Neuronal stem cell (in vitro differentiated cells): ENCODE data around the gene MRPL20.

Experiments used
- DNase-seq: peaks from one replicate; pipeline ENCODE4 v3.0.0-alpha.2; 2013; ENCODE audit warnings: low spot score
- H2AFZ ChIP-seq: one replicate; pipeline ENCODE4 v1.6.1; 2013; ENCODE audit warnings: mild to moderate bottlenecking, low read length, inconsistent platforms
- H2AK5ac ChIP-seq: 2 replicates; pipeline ENCODE4 v1.6.1; 2013; ENCODE audit warnings: low read depth, mild to moderate bottlenecking, inconsistent platforms, low read length, moderate library complexity, mixed read lengths
- H2BK120ac ChIP-seq: 2 replicates; pipeline ENCODE4 v1.6.1; 2013; ENCODE audit warnings: low read depth, mild to moderate bottlenecking, inconsistent platforms, low read length, moderate library complexity, mixed read lengths
- H2BK12ac ChIP-seq: one replicate; pipeline ENCODE4 v1.6.1; 2013; ENCODE audit warnings: low read length, inconsistent platforms
- H2BK15ac ChIP-seq: 2 replicates; pipeline ENCODE4 v1.6.1; 2013; ENCODE audit warnings: mild to moderate bottlenecking, low read length, inconsistent platforms, mixed read lengths
- H2BK5ac ChIP-seq: one replicate; pipeline ENCODE4 v1.6.1; 2013; ENCODE audit warnings: inconsistent platforms, mild to moderate bottlenecking, low read length, moderate library complexity
- H3K14ac ChIP-seq: one replicate; pipeline ENCODE4 v1.6.1; 2013; ENCODE audit warnings: low read length, inconsistent platforms
- H3K18ac ChIP-seq: 2 replicates; pipeline ENCODE4 v1.6.1; 2013; ENCODE audit warnings: low read length, inconsistent platforms
- H3K23ac ChIP-seq: 2 replicates; pipeline ENCODE4 v1.6.1; 2013; ENCODE audit warnings: low read depth, mild to moderate bottlenecking, mixed read lengths, low read length, inconsistent platforms; ENCODE audit not compliant: poor library complexity
- H3K27ac ChIP-seq: replicated peaks from 3 replicates; pipeline ENCODE4 v1.5.1; 2013; ENCODE audit warnings: low read length, inconsistent platforms
- H3K27me3 ChIP-seq, 3 experiments: 2 replicates each; pipeline ENCODE4 v1.6.1; 2013; ENCODE audit warnings: low read length in 3 of 3, mild to moderate bottlenecking in 2 of 3, inconsistent platforms in 1 of 3, low read depth in 1 of 3, mixed read lengths in 1 of 3, moderate library complexity in 1 of 3; ENCODE audit not compliant: control insufficient read depth in 3 of 3, insufficient read depth in 3 of 3
- H3K36me3 ChIP-seq, 2 donors: replicated peaks in 1 of 2; 2 replicates each; pipeline ENCODE4 v1.6.1; 2013; ENCODE audit warnings: low read length in 2 of 2; ENCODE audit not compliant: control insufficient read depth in 2 of 2, insufficient read depth in 2 of 2
- H3K4ac ChIP-seq: 2 replicates; pipeline ENCODE4 v1.6.1; 2013; ENCODE audit warnings: inconsistent platforms, mild to moderate bottlenecking, low read length, moderate library complexity
- H3K4me1 ChIP-seq, 2 donors: 1 replicate in 1 of 2; 2 replicates in 1 of 2; pipeline ENCODE4 v1.6.1; 2013; ENCODE audit warnings: low read length in 2 of 2, low read depth in 1 of 2; ENCODE audit not compliant: control insufficient read depth in 2 of 2, insufficient read depth in 1 of 2
- H3K4me2 ChIP-seq: one replicate; pipeline ENCODE4 v1.6.1; 2013; ENCODE audit warnings: mild to moderate bottlenecking, low read length, inconsistent platforms; ENCODE audit not compliant: insufficient read depth, poor library complexity, severe bottlenecking
- H3K4me3 ChIP-seq, 2 donors: 2 replicates each; pipeline ENCODE4 v1.5.1; 2013; ENCODE audit warnings: low read length in 2 of 2, mild to moderate bottlenecking in 2 of 2, inconsistent platforms in 1 of 2, moderate library complexity in 1 of 2
- H3K79me1 ChIP-seq: one replicate; pipeline ENCODE4 v1.6.1; 2013; ENCODE audit warnings: low read depth, mild to moderate bottlenecking, inconsistent platforms, low read length, moderate library complexity
- H3K9ac ChIP-seq: one replicate; pipeline ENCODE4 v1.6.1; 2013; ENCODE audit warnings: mild to moderate bottlenecking, low read depth, low read length, inconsistent platforms; ENCODE audit not compliant: poor library complexity
- H3K9me3 ChIP-seq, 2 donors: replicated peaks in 1 of 2; 2 replicates each; pipeline versions ENCODE3 to v1.6.1; 2013; ENCODE audit warnings: low read length in 2 of 2, mild to moderate bottlenecking in 2 of 2, inconsistent platforms in 1 of 2, low read depth in 1 of 2, mixed read lengths in 1 of 2, moderate library complexity in 1 of 2; ENCODE audit not compliant: control insufficient read depth in 2 of 2, insufficient read depth in 1 of 2
- H4K8ac ChIP-seq: one replicate; pipeline ENCODE4 v1.6.1; 2013; ENCODE audit warnings: low read depth, mild to moderate bottlenecking, inconsistent platforms, low read length, moderate library complexity
- H4K91ac ChIP-seq: one replicate; pipeline ENCODE4 v1.6.1; 2013; ENCODE audit warnings: low read length, low read depth, mild to moderate bottlenecking, inconsistent platforms; ENCODE audit not compliant: poor library complexity
- WGBS, 2 donors: extraction: QIAGEN DNeasy Blood & Tissue Kit; methylation state at CpG; one replicate each; pipeline ENCODE4 v1.1.7; 2013; ENCODE audit warnings: missing lambda C conversion rate in 2 of 2, mixed read lengths in 1 of 2; ENCODE audit not compliant: insufficient read length in 2 of 2, insufficient replicate concordance in 1 of 2; ENCODE audit errors: extremely low coverage in 2 of 2; 5-methylcytosine and 5-hydroxymethylcytosine counted together

MRPL20 gene

DNA sequence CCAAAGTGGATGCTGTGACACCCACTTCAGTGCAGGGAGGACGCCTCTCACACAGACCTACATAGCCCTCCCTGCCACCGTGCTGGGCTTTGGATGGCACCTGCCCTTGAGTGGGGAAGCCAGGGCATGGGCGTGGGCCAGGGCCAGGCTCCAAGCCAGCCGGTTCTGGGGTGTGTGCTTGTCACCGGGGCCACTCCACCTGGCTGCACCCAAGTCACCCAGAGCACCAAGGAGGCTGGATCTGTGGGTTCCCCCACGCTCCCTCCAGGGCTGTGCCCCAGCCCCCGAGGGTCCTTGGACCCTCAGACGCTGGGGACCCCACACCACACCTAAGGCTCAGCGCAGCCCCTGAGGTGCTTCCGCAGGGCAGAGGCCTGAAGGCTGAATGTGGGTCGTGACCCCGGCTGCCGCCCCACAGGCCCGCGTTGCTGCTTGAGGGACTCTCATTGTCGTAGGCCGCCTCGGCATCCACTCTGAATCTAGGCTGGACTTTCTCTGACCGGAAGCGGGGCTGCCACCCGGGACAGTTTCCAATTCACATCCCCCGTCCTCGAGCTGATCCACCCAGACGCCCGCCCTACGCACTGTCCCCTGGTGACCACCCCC is 50.2 kb downstream of the MRPL20 start:
- Histone ChIP-seq H3K4me3 (peak overlapping the region in 1 of 2 donors; percentile 39), H3K9ac (peak overlapping the region; percentile 60), H3K14ac (peak overlapping the region; percentile 25), H4K8ac (no peak overlapping the region), H3K9me3 (peaks cover 0 to 3% of the 10 kb centered on the region in 2 donors), H2BK15ac (peak overlapping the region; percentile 85), H3K4me1 (peaks cover 56 to 60% of the 10 kb centered on the region in 2 donors), H2BK120ac (peak overlapping the region; percentile 91), H3K79me1 (peaks cover 4% of the 10 kb centered on the region), H3K23ac (peak overlapping the region; percentile 65), H3K36me3 (peaks cover 2 to 5% of the 10 kb centered on the region in 2 donors), H3K27ac (no peak overlapping the region), H4K91ac (peak overlapping the region; percentile 97), H2AFZ (no peak overlapping the region), H2AK5ac (peak overlapping the region; percentile 99), H3K4me2 (peak overlapping the region; percentile 40), H2BK12ac (peak overlapping the region; percentile 82), H3K18ac (peak overlapping the region; percentile 93), H3K27me3 (peaks cover 0 to 25% (median 14%) of the 10 kb centered on the region in 3 experiments), H3K4ac (peak overlapping the region; percentile 66), H2BK5ac (peak overlapping the region; percentile 75)
- no peak for DNase-seq
- WGBS, 2 donors, result no CpG with 5 or more reads among the region's 26 CpGs

DNA sequence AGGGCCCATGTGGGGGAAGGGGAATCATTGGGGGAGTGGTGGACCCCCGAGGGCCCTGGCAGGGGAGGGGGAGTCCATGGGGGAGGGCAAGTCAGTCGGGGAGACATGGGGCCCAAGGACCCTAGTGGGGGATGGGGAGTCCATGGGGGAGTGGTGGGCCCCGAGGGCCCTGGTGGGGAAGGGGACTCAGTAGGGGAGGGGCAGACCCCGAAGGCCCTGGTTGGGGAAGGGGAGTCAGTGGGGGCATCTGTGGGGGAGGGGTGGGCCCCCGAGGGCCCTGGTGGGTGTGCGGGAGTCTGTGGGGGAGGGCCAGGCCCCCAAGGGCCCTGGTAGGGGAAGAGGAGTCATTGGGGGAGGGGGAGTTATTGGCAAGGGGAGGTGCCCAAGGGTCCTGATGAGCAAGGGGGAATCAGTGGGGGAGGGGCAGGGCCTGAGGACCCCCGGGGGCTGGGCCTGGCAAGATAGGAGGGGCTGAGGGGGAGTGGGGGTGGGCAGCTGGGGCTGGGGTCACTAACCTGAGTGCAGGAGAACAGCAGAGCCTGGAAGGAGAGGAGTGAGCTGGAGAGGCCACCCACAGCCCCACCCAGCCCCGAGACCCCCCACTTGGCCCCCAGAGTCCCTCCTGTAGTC is 50.8 kb downstream of the MRPL20 start:
- peak overlapping the region; percentile 85 for H2BK15ac ChIP-seq
- peaks cover 2 to 5% of the 10 kb centered on the region in 2 donors for H3K36me3 ChIP-seq
- no peak overlapping the region for H3K4me2 ChIP-seq
- H3K4ac ChIP-seq, result no peak overlapping the region
- H2BK12ac ChIP-seq, result peak overlapping the region; percentile 82
- H3K23ac ChIP-seq, result peak overlapping the region; percentile 29
- no peak overlapping the region for H4K91ac ChIP-seq
- no CpG with 5 or more reads among the region's 8 CpGs for WGBS, 2 donors
- H3K27me3 ChIP-seq, result peaks cover 0 to 25% (median 14%) of the 10 kb centered on the region in 3 experiments
- H2AK5ac ChIP-seq, result peak overlapping the region; percentile 99
- H3K4me3 ChIP-seq, result peak overlapping the region in 1 of 2 donors; percentile 39
- no peak overlapping the region for H3K9ac ChIP-seq
- H3K27ac ChIP-seq, result no peak overlapping the region
- H2BK120ac ChIP-seq, result peak overlapping the region; percentile 91
- no peak for DNase-seq
- peak overlapping the region; percentile 93 for H3K18ac ChIP-seq
- H2AFZ ChIP-seq, result no peak overlapping the region
- H3K9me3 ChIP-seq, result peaks cover 0 to 3% of the 10 kb centered on the region in 2 donors
- no peak overlapping the region for H2BK5ac ChIP-seq
- H4K8ac ChIP-seq, result no peak overlapping the region
- peaks cover 56 to 65% of the 10 kb centered on the region in 2 donors for H3K4me1 ChIP-seq
- H3K14ac ChIP-seq, result no peak overlapping the region
- peaks cover 4% of the 10 kb centered on the region for H3K79me1 ChIP-seq

DNA sequence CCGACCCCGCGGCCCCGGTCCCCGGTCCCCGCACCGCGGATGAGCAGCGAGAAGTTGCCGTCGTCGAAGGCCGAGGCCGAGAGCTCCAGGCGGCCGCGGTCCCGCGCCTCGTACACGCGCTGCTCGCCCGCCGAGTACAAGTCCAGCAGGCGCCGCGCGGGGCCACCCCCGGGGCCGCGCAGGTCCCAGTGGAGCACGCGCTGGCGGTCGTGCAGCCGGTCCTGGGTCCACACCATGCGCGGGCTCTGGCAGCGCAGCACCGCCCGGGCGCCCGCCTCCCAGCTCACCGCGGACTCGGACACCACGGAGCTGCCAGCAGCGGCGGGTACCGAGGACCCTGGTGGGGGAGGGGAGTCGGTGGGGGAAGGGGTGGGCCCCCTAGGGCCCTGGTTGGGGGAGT is 51.7 kb downstream of the MRPL20 start:
- Histone ChIP-seq H3K23ac (peak overlapping the region; percentile 89), H3K4me2 (peak overlapping the region; percentile 49), H4K91ac (no peak overlapping the region), H3K4me3 (peak overlapping the region in 1 of 2 donors; percentile 36), H3K9ac (no peak overlapping the region), H2BK12ac (no peak overlapping the region), H3K4me1 (peaks cover 48 to 58% of the 10 kb centered on the region in 2 donors), H2BK5ac (no peak overlapping the region), H4K8ac (no peak overlapping the region), H2AFZ (no peak overlapping the region), H3K4ac (no peak overlapping the region), H3K27me3 (peaks cover 0 to 25% (median 14%) of the 10 kb centered on the region in 3 experiments), H3K9me3 (peaks cover 0 to 3% of the 10 kb centered on the region in 2 donors), H2BK120ac (peak overlapping the region; percentile 91), H3K36me3 (peaks cover 2 to 5% of the 10 kb centered on the region in 2 donors), H3K18ac (peak overlapping the region; percentile 92), H2BK15ac (peak overlapping the region; percentile 92), H3K14ac (no peak overlapping the region), H2AK5ac (peak overlapping the region; percentile 92), H3K27ac (no peak overlapping the region), H3K79me1 (peaks cover 4% of the 10 kb centered on the region)
- no peak for DNase-seq
- no CpG with 5 or more reads among the region's 52 CpGs for WGBS, 2 donors
